Stimulated activated CD8-positive, alpha-beta memory T cell treated with anti-CD3 and anti-CD28 coated beads, Interleukin-15, amount 100 ng/mL, for 4 hours (primary cell): Measurements from ENCODE around the gene WNT5B.

Source experiments
- DNase-seq, 2 donors: peaks; one replicate each; pipeline ENCODE4 v3.0.0-alpha.2; 2020; ENCODE audit warnings: low read depth in 2 of 2

WNT5B gene

GRCh38 chr12:1628666-1629337 is at the start of gene WNT5B:
Gene WNT5B, plus strand, starts transcription at chr12:1629231. Its CDS starts 2,124 bp downstream, at chr12:1631355.
- DNase-seq = no peak

- DNase-seq = no peak
Observed at GRCh38 chr12:1579651-1580435, 49.2 kb upstream of the WNT5B start.

- no peak for DNase-seq
Observed at GRCh38 chr12:1580526-1580925, 48.5 kb upstream of the WNT5B start.

- no peak for DNase-seq
Observed at GRCh38 chr12:1581973-1582708, 46.9 kb upstream of the WNT5B start.

GRCh38 chr12:1582709-1583050 is 46.4 kb upstream of the WNT5B start:
- no peak for DNase-seq

- peak in 1 of 2 donors; percentile 39 for DNase-seq
Observed at GRCh38 chr12:1583421-1584078, 45.5 kb upstream of the WNT5B start.

GRCh38 chr12:1584326-1584725 is 44.7 kb upstream of the WNT5B start:
- no peak for DNase-seq

- DNase-seq = no peak
Observed at GRCh38 chr12:1587927-1588574, 41.0 kb upstream of the WNT5B start.

- no peak for DNase-seq
Observed at GRCh38 chr12:1588575-1588947, 40.5 kb upstream of the WNT5B start.

- DNase-seq = no peak
Observed at GRCh38 chr12:1590221-1590979, 38.6 kb upstream of the WNT5B start.

GRCh38 chr12:1591034-1591433 is 38.0 kb upstream of the WNT5B start:
- DNase-seq = no peak

- no peak for DNase-seq
Observed at GRCh38 chr12:1591543-1591942, 37.5 kb upstream of the WNT5B start.

- peak in 1 of 2 donors; percentile 50 for DNase-seq
Observed at GRCh38 chr12:1592444-1593173, 36.4 kb upstream of the WNT5B start.

- no peak for DNase-seq
Observed at GRCh38 chr12:1593174-1594005, 35.6 kb upstream of the WNT5B start.

GRCh38 chr12:1594006-1594260 is 35.1 kb upstream of the WNT5B start:
- DNase-seq = no peak

GRCh38 chr12:1594261-1595025 is 34.6 kb upstream of the WNT5B start, which contains the start of gene FBXL14:
Gene FBXL14, minus strand, starts transcription at chr12:1594581. Its CDS starts 515 bp downstream, at chr12:1594066.
- peak; percentile 76 to 80 for DNase-seq

- DNase-seq = no peak
Observed at GRCh38 chr12:1595026-1595561, 33.9 kb upstream of the WNT5B start.

GRCh38 chr12:1595690-1596347 is 33.2 kb upstream of the WNT5B start:
- no peak for DNase-seq
